ENCODE data around the gene LRRC32.

GRCh38 chr11:76683161-76684095, 12.9 kb upstream of the LRRC32 start:
- TF ChIP-seq EZH2 (IDR thresholded peaks at IDR 0.05; ENCODE audit: insufficient read depth, low read length) (no peak), CTCF (IDR thresholded peaks at IDR 0.05; ENCODE audit: insufficient read depth, low read depth, low read length) (no peak)

All from astrocyte (in vitro differentiated cells and primary cell).